Measurements from ENCODE around the gene MFGE8.

- TF ChIP-seq POLR2A (IDR thresholded peaks at IDR 0.05) (no peak), CTCF (IDR thresholded peaks at IDR 0.05) (no peak), EP300 (IDR thresholded peaks at IDR 0.05; ENCODE audit: low read depth) (no peak)
These were observed 19.7 kb upstream of the MFGE8 start for GRCh38 chr15:88932875-88933330.

Data from transverse colon (tissue), 3 donors.